K562 (cell line): Measurements from ENCODE around the gene SMC3. TPM values are rescaled to one million over a fixed set of nuclear protein-coding genes. Genes with fewer than 3 reads are reported as not detected.
A peak's percentile ranks its signal among the peaks of the same experiment; 100 is the strongest.

Source experiments
- ATAC-seq: fragments of 200-7000 bp; cut with Tn5 transposase; 3 replicates; pipeline ENCODE4 v1.9.1; 2020; ENCODE audit warnings: moderate library complexity
- BruUV-seq: library from RNA; stranded (reverse); fragments of 400-500 nt; replicated peaks from 2 replicates; lab custom pipeline; 2021; lab: Mats Ljungman, UMichigan
- CTCF ChIA-PET: fragments of 300-600 bp; formaldehyde crosslinking; extraction: SDS; loops from one replicate; lab custom pipeline; 2021; ENCODE audit warnings: low intra/inter-chr PET ratio; lab: Yijun Ruan, JAX
- POLR2A ChIA-PET: fragments of 300-600, 350-650 bp; sonication (Branson Sonifier 250); formaldehyde crosslinking; extraction: SDS; loops from one replicate; lab custom pipeline; 2021; ENCODE audit warnings: antibody characterized with exemption, inconsistent platforms; lab: Yijun Ruan, JAX
- DNase-seq, 4 experiments: peaks; one replicate each; pipeline versions ENCODE4 v3.0.0 to v3.0.0-alpha.2; 2011 to 2018; ENCODE audit warnings: low spot score in 3 of 4, mixed read lengths in 3 of 4; ENCODE audit errors: extremely low read depth in 1 of 4
- FAIRE-seq: peaks from 2 replicates; lab custom pipeline; 2011; peaks lifted over from hg19 to GRCh38; lab: Jason Lieb, UNC
- H2AFZ ChIP-seq: 2 replicates; pipeline ENCODE4 v1.6.0; 2011; ENCODE audit warnings: low read depth, low read length, control low read depth, inconsistent platforms
- H3K27ac ChIP-seq: fragments of 200-600 bp; 3 replicates; pipeline ENCODE4 v1.8.0; 2011; ENCODE audit warnings: low read depth, mild to moderate bottlenecking, control low read depth, inconsistent platforms, low read length, moderate library complexity, mixed read lengths; ENCODE audit errors: extremely low read depth
- H3K27me3 ChIP-seq, 2 experiments: fragments of 300-600 bp in 1 of 2; 2 replicates in 1 of 2; 3 replicates in 1 of 2; pipeline versions ENCODE4 v1.6.0 to v1.8.0; 2011; ENCODE audit warnings: inconsistent platforms in 2 of 2, low read length in 2 of 2, mild to moderate bottlenecking in 1 of 2, mixed read lengths in 1 of 2, moderate library complexity in 1 of 2; ENCODE audit not compliant: control insufficient read depth in 2 of 2, insufficient read depth in 2 of 2
- H3K36me3 ChIP-seq: fragments of 300-600 bp; 3 replicates; pipeline ENCODE4 v1.8.0; 2011; ENCODE audit warnings: mild to moderate bottlenecking, low read length, inconsistent platforms; ENCODE audit not compliant: control insufficient read depth, insufficient read depth
- H3K4me1 ChIP-seq, 2 experiments: fragments of 200-600 bp in 1 of 2; replicated peaks in 1 of 2; 2 replicates in 1 of 2; 3 replicates in 1 of 2; pipeline versions ENCODE4 v1.5.1 to v1.8.0; 2011; ENCODE audit warnings: inconsistent platforms in 2 of 2, low read length in 2 of 2, mild to moderate bottlenecking in 1 of 2, mixed read lengths in 1 of 2, moderate library complexity in 1 of 2; ENCODE audit not compliant: control insufficient read depth in 2 of 2, insufficient read depth in 2 of 2
- H3K4me2 ChIP-seq: 2 replicates; pipeline ENCODE4 v1.6.1; 2011; ENCODE audit warnings: low read length, control low read depth, inconsistent platforms, mixed read lengths; ENCODE audit not compliant: insufficient read depth
- H3K4me3 ChIP-seq: fragments of 200-600 bp; sonication (generic), shearing (Covaris generic); 2 replicates; pipeline ENCODE4 v1.5.1; 2016; ENCODE audit warnings: control low read depth, inconsistent platforms
- H3K79me2 ChIP-seq: fragments of 200-600 bp; 3 replicates; pipeline ENCODE4 v1.8.0; 2011; ENCODE audit warnings: low read length, inconsistent platforms; ENCODE audit not compliant: control insufficient read depth, insufficient read depth
- H3K9ac ChIP-seq, 2 experiments: 2 replicates each; pipeline versions ENCODE4 v1.6.0 to v1.6.1; 2011; ENCODE audit warnings: low read depth in 2 of 2, low read length in 2 of 2, control low read depth in 1 of 2, inconsistent platforms in 1 of 2, mild to moderate bottlenecking in 1 of 2, mixed read lengths in 1 of 2; ENCODE audit not compliant: insufficient read depth in 1 of 2
- H3K9me1 ChIP-seq: one replicate; pipeline ENCODE4 v1.6.0; 2011; ENCODE audit warnings: inconsistent platforms, mild to moderate bottlenecking, low read length, moderate library complexity; ENCODE audit not compliant: control insufficient read depth, insufficient read depth
- H3K9me3 ChIP-seq: replicated peaks from 2 replicates; pipeline ENCODE4 v1.5.1; 2011; ENCODE audit warnings: low read depth, low read length, inconsistent platforms; ENCODE audit not compliant: control insufficient read depth, insufficient read depth
- H4K20me1 ChIP-seq: replicated peaks from 2 replicates; pipeline ENCODE4 v1.6.1; 2011; ENCODE audit warnings: low read length, inconsistent platforms, mixed read lengths; ENCODE audit not compliant: control insufficient read depth, insufficient read depth
- BRCA1 ChIP-seq, 2 experiments: fragments of 450-650 bp in 1 of 2; sonication (generic) in 1 of 2; formaldehyde crosslinking in 1 of 2; IDR thresholded peaks; 2 replicates each; pipeline versions ENCODE4 v1.5.0 to v1.6.1; 2017 to 2020; ENCODE audit warnings: mild to moderate bottlenecking in 1 of 2, missing genetic modification reagents in 1 of 2
- C11orf30 ChIP-seq: fragments of 450-650 bp; IDR thresholded peaks from 2 replicates; pipeline ENCODE4 v1.6.1; 2016; ENCODE audit warnings: low read depth, mild to moderate bottlenecking
- HBP1 ChIP-seq: fragments of 450-650 bp; formaldehyde crosslinking; IDR thresholded peaks from 2 replicates; pipeline ENCODE4 v1.4.0; 2022; ENCODE audit warnings: missing genetic modification characterization
- MAFF ChIP-seq: IDR thresholded peaks from 2 replicates; pipeline ENCODE4 v1.6.1; 2012; ENCODE audit warnings: low read length, improper control_type of control experiment
- MAFG ChIP-seq: fragments of 450-650 bp; conservative IDR thresholded peaks from 2 replicates; pipeline ENCODE4 v1.6.1; 2016; ENCODE audit warnings: missing genetic modification characterization, missing compliant biosample characterization
- MAFK ChIP-seq: IDR thresholded peaks from 2 replicates; pipeline ENCODE4 v1.6.1; 2011; ENCODE audit warnings: low read length, improper control_type of control experiment
- MCM7 ChIP-seq, 2 experiments: fragments of 450-650 bp; IDR thresholded peaks; 2 replicates each; pipeline ENCODE4 v1.6.1; 2016 to 2018
- RFX7 ChIP-seq: fragments of 250-450 bp; sonication (Bioruptor Pico); IDR thresholded peaks from 2 replicates; pipeline ENCODE4 v1.5.1; 2021; ENCODE audit warnings: mild to moderate bottlenecking
- SRSF1 ChIP-seq: fragments of 200-400 bp; formaldehyde crosslinking; IDR thresholded peaks from 2 replicates; pipeline ENCODE4 v1.6.1; 2017; ENCODE audit warnings: mild to moderate bottlenecking, low read depth, low read length, moderate library complexity
- ZNF263 ChIP-seq: sonication (generic); formaldehyde crosslinking; IDR thresholded peaks from 2 replicates; pipeline ENCODE4 v1.8.0; 2022; ENCODE audit warnings: mild to moderate bottlenecking, missing genetic modification reagents, borderline replicate concordance
- ZNF316 ChIP-seq: fragments of 450-650 bp; IDR thresholded peaks from 2 replicates; pipeline ENCODE4 v1.6.1; 2016
- ZNF740 ChIP-seq, 3 experiments: fragments of 200-800 bp in 1 of 3; sonication (Bioruptor generic) in 1 of 3; sonication (generic) in 1 of 3; formaldehyde crosslinking in 1 of 3; IDR thresholded peaks; 2 replicates each; pipeline versions ENCODE4 v1.6.1 to v1.8.0; 2016 to 2022; ENCODE audit warnings: mild to moderate bottlenecking in 2 of 3, missing compliant biosample characterization in 2 of 3, missing genetic modification characterization in 2 of 3, missing genetic modification reagents in 1 of 3
- ZNF766 ChIP-seq: fragments of 200-800 bp; sonication (Bioruptor generic); conservative IDR thresholded peaks from 2 replicates; pipeline ENCODE4 v1.6.1; 2016; ENCODE audit warnings: missing genetic modification characterization, missing compliant biosample characterization
- ZNF830 ChIP-seq: fragments of 250-450 bp; sonication (Bioruptor Pico); IDR thresholded peaks from 2 replicates; pipeline ENCODE4 v1.5.0; 2021; ENCODE audit warnings: mild to moderate bottlenecking
- WGBS: fragments of 100-300 bp; shearing (Covaris generic); methylation state at CpG from one replicate; pipeline ENCODE4 v1.1.6; 2016; ENCODE audit warnings: low coverage, mixed read lengths; ENCODE audit not compliant: insufficient coverage; ENCODE audit errors: missing lambda C conversion rate; 5-methylcytosine and 5-hydroxymethylcytosine counted together
- in situ Hi-C: fragments of 300-500 bp; cut with MboI; formaldehyde crosslinking; loops from 4 replicates; pipeline ENCODE4 v1.15.0; 2018; ENCODE audit warnings: inconsistent platforms, mixed read lengths
- intact Hi-C: fragments of 100-400 bp; cut with micrococcal nuclease; formaldehyde crosslinking; loops from 2 replicates; pipeline ENCODE4 v1.14.2; 2022
- polyA plus RNA-seq, 8 experiments: library from polyadenylated mRNA; depleted of rRNA in 4 of 8; stranded (reverse) in 5 of 8; unstranded in 3 of 8; fragments of >200 nt; fragmentation: Nextera tagmentation in 2 of 8; fragmentation: Illumina TruSeq in 1 of 8; extraction: Ambion mirVana in 2 of 8; extraction: Trizol in 1 of 8; gene quantifications; 2 replicates each; pipeline versions ENCODE4 v1.2.1 to v1.2.3, GENCODE V29; 2011 to 2014; ENCODE audit warnings: inconsistent platforms in 1 of 8, missing spikeins in 1 of 8
- total RNA-seq, 7 experiments: library from RNA; depleted of rRNA in 6 of 7; stranded (reverse); fragments of >200 nt in 6 of 7; fragmentation: Illumina TruSeq in 2 of 7; extraction: Trizol in 2 of 7; gene quantifications; 2 replicates each; pipeline versions ENCODE4 v1.2.1 to v1.2.3, GENCODE V29; 2011 to 2021; ENCODE audit warnings: low replicate concordance in 1 of 7
- TF ChIP-seq, protein P1 (sequence below): fragments of 250-450 bp; sonication (Bioruptor Pico); IDR thresholded peaks from 2 replicates; pipeline ENCODE4 v1.4.0; 2020; ENCODE audit warnings: mild to moderate bottlenecking
- TF ChIP-seq, protein P2 (sequence below): fragments of 450-650 bp; IDR thresholded peaks from 2 replicates; pipeline ENCODE4 v1.6.1; 2014; ENCODE audit warnings: low read depth, mild to moderate bottlenecking, moderate library complexity, borderline replicate concordance

The SMC3 gene
- total and polyA plus RNA-seq, 9 of the 15 experiments (the other 6 are each of a cell fraction or from before 2014, with no cell fraction given): 21.3 to 62.6 (median 39.3) TPM

- peak overlapping the region; percentile 92; the same call in 1 of the 2 replicates for H3K4me3 ChIP-seq
- ChIA-PET CTCF (no interaction called here), POLR2A (interaction anchor here (0.7 to 1.3 kb wide), 3 partner anchors 12 to 264 kb away, joined by 3 to 6 read pairs (median 3); partner anchors contain the start of gene SMNDC1)
- FAIRE-seq (no peak), DNase-seq (no peak), ATAC-seq (no peak)
- H3K4me2 ChIP-seq: peak overlapping the region; percentile 21; the same call in 1 of the 2 replicates
- H3K27ac ChIP-seq: no peak overlapping the region
- no peak overlapping the region for H2AFZ ChIP-seq
- peaks cover 6 to 14% of the 10 kb centered on the region in 2 experiments; a peak in 4 of 5 replicates for H3K4me1 ChIP-seq
- TF ChIP-seq ZNF263 (CRISPR knock-in tag): no peak
- peak; percentile 78 for TF ChIP-seq MAFF
- TF ChIP-seq, protein P1, sequence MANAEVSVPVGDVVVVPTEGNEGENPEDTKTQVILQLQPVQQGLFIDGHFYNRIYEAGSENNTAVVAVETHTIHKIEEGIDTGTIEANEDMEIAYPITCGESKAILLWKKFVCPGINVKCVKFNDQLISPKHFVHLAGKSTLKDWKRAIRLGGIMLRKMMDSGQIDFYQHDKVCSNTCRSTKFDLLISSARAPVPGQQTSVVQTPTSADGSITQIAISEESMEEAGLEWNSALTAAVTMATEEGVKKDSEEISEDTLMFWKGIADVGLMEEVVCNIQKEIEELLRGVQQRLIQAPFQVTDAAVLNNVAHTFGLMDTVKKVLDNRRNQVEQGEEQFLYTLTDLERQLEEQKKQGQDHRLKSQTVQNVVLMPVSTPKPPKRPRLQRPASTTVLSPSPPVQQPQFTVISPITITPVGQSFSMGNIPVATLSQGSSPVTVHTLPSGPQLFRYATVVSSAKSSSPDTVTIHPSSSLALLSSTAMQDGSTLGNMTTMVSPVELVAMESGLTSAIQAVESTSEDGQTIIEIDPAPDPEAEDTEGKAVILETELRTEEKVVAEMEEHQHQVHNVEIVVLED (CRISPR knock-in tag): no peak
- TF ChIP-seq MCM7 (IDR thresholded peaks at IDR 0.05): no peak
- TF ChIP-seq MAFK: peak; percentile 70; the same call in 1 of the 2 replicates
- no peak for TF ChIP-seq SRSF1
- peak; percentile 81 for TF ChIP-seq C11orf30
- TF ChIP-seq, protein P2, sequence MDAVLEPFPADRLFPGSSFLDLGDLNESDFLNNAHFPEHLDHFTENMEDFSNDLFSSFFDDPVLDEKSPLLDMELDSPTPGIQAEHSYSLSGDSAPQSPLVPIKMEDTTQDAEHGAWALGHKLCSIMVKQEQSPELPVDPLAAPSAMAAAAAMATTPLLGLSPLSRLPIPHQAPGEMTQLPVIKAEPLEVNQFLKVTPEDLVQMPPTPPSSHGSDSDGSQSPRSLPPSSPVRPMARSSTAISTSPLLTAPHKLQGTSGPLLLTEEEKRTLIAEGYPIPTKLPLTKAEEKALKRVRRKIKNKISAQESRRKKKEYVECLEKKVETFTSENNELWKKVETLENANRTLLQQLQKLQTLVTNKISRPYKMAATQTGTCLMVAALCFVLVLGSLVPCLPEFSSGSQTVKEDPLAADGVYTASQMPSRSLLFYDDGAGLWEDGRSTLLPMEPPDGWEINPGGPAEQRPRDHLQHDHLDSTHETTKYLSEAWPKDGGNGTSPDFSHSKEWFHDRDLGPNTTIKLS: no peak
- TF ChIP-seq HBP1 (CRISPR knock-in tag): no peak
- no peak for TF ChIP-seq ZNF830
- TF ChIP-seq RFX7: no peak
- peak; percentile 54 for TF ChIP-seq MAFG
- peak; percentile 90 for TF ChIP-seq ZNF316
- no peak for TF ChIP-seq BRCA1 (IDR thresholded peaks at IDR 0.05)
- no peak for TF ChIP-seq BRCA1 (CRISPR knock-in tag; IDR thresholded peaks at IDR 0.05)
- no peak for TF ChIP-seq ZNF766 (CRISPR knock-in tag)
- no peak for TF ChIP-seq ZNF740 (CRISPR knock-in tag; IDR thresholded peaks at IDR 0.05)
- 0 out of 4 replicates have a peak, but pooled peaks of 1 of the 2 experiments have one; percentile 27 for TF ChIP-seq ZNF740 (tag; IDR thresholded peaks at IDR 0.05)
- peaks cover 6% of the 10 kb centered on the region; the same call in 1 of the 2 replicates for H4K20me1 ChIP-seq
- H3K9me3 ChIP-seq: no peaks in the 10 kb centered on the region
- peaks cover 34% of the 10 kb centered on the region for H3K36me3 ChIP-seq
- in situ Hi-C loops: no loop called here
- intact Hi-C loops: no loop called here
- BruUV-seq: TSS peak; percentile 33
- no peaks in the 10 kb centered on the region for H3K27me3 ChIP-seq
- H3K9me1 ChIP-seq: no peaks in the 10 kb centered on the region
- WGBS: 14% methylated on average over 3 of the region's 3 CpGs
- H3K79me2 ChIP-seq: peaks cover 68% of the 10 kb centered on the region
- H3K9ac ChIP-seq: peak overlapping the region in 1 of 2 experiments; percentile 90; a peak in 2 of 4 replicates
Measured at GRCh38 chr10:110569122-110569521, 1.6 kb downstream of the SMC3 start.
